ENCODE measurements around the gene C6orf136. TPM values are rescaled to one million over a fixed set of nuclear protein-coding genes. Genes with fewer than 3 reads are reported as not detected.
A peak's percentile ranks its signal among the peaks of the same experiment; 100 is the strongest.

The C6orf136 gene
- total and polyA plus RNA-seq, 9 of the 15 experiments (the other 6 are each of a cell fraction or from before 2014, with no cell fraction given) = 14.1 to 63.1 (median 18.4) TPM

GRCh38 chr6:30626484-30627366, 20.2 kb upstream of the C6orf136 start, which contains the start of gene ATAT1 (continued):
- TF ChIP-seq PHF20 (IDR thresholded peaks at IDR 0.05; ENCODE audit: partially characterized antibody) (peak; percentile 43), ZNF695 (CRISPR knock-in tag; IDR thresholded peaks at IDR 0.05) (0 out of 2 replicates have a peak, but pooled peaks have one; percentile 12), SNIP1 (IDR thresholded peaks at IDR 0.05; ENCODE audit: low read depth) (no peak), SFPQ (IDR thresholded peaks at IDR 0.05; ENCODE audit: low read depth, low read length) (no peak), MAZ (CRISPR knock-in tag; conservative IDR thresholded peaks at IDR 0.05 in 1 of 2, IDR thresholded peaks at IDR 0.05 in 1 of 2) (peak in 1 of 2 experiments; percentile 51; a peak in 2 of 4 replicates), KLF13 (tag; IDR thresholded peaks at IDR 0.05; ENCODE audit: borderline replicate concordance, low read depth) (peak; percentile 74; the same call in 1 of the 2 replicates), POLR2AphosphoS2 (IDR thresholded peaks at IDR 0.05; ENCODE audit: low read length) (peak; percentile 97), GATAD2B (IDR thresholded peaks at IDR 0.05; ENCODE audit: borderline replicate concordance) (no peak), POLR2H (tag; IDR thresholded peaks at IDR 0.05; ENCODE audit: low read depth) (no peak), ZC3H4 (CRISPR knock-in tag; IDR thresholded peaks at IDR 0.05; ENCODE audit: borderline replicate concordance) (no peak), CREM (IDR thresholded peaks at IDR 0.05; ENCODE audit: low read depth) (peak; percentile 89), ZNF551 (CRISPR knock-in tag; IDR thresholded peaks at IDR 0.05) (no peak), SP1 (CRISPR knock-in tag; IDR thresholded peaks at IDR 0.05) (peak; percentile 34; the same call in 1 of the 2 replicates), NR3C1 (CRISPR knock-in tag; IDR thresholded peaks at IDR 0.05) (no peak), CAMTA2 (CRISPR knock-in tag; conservative IDR thresholded peaks at IDR 0.05) (0 out of 2 replicates have a peak, but pooled peaks have one; percentile 32), POLR2G (IDR thresholded peaks at IDR 0.05; ENCODE audit: low read depth, low read length) (peak; percentile 85), SUPT5H (IDR thresholded peaks at IDR 0.05) (peak; percentile 77), NCOA6 (IDR thresholded peaks at IDR 0.05) (no peak), GABPB1 (CRISPR knock-in tag; IDR thresholded peaks at IDR 0.05) (peak; percentile 82), BACH1 (tag; IDR thresholded peaks at IDR 0.05) (no peak), ETS2 (tag; IDR thresholded peaks at IDR 0.05; ENCODE audit: borderline replicate concordance, poor library complexity, severe bottlenecking) (no peak), MECOM (CRISPR knock-in tag; IDR thresholded peaks at IDR 0.05) (no peak), ZNF217 (CRISPR knock-in tag; IDR thresholded peaks at IDR 0.05) (no peak), GATA2 (CRISPR knock-in tag; IDR thresholded peaks at IDR 0.05) (no peak), PKNOX1 (IDR thresholded peaks at IDR 0.05) (no peak), HNRNPK (IDR thresholded peaks at IDR 0.05; ENCODE audit: low read depth, low read length, poor library complexity, severe bottlenecking) (no peak), HDAC8 (tag; IDR thresholded peaks at IDR 0.05) (no peak), HDAC1 (IDR thresholded peaks at IDR 0.05) (peak in 1 of 2 experiments; percentile 31; a peak in 1 of 4 replicates)

Measured in K562 (cell line).